Gastrocnemius medialis (tissue), 4 donors: ENCODE measurements around the gene AMH. TPM values are rescaled to one million over a fixed set of nuclear protein-coding genes. Genes with fewer than 3 reads are reported as not detected.

Source experiments
- ATAC-seq, 2 donors: fragments of 150-250 bp; one replicate each; pipeline ENCODE4 v1.9.1; 2016
- DNase-seq, 2 donors: peaks; one replicate each; pipeline ENCODE4 v3.0.0-alpha.2; 2019
- H3K27ac ChIP-seq, 4 donors: fragments of 200-600 bp; sonication (generic); 1 replicate in 1 of 4; 2 replicates in 3 of 4; pipeline ENCODE4 v1.5.1; 2016 to 2018; ENCODE audit warnings: mild to moderate bottlenecking in 2 of 4, moderate library complexity in 1 of 4
- H3K27me3 ChIP-seq, 3 donors: fragments of 200-600 bp; sonication (generic) in 2 of 3; 1 replicate in 1 of 3; 2 replicates in 2 of 3; pipeline versions ENCODE4 v1.5.1 to v1.6.0; 2016 to 2019; ENCODE audit warnings: mild to moderate bottlenecking in 1 of 3, moderate library complexity in 1 of 3
- H3K36me3 ChIP-seq, 2 donors: fragments of 200-600 bp; sonication (generic) in 1 of 2; one replicate each; pipeline ENCODE4 v1.5.1; 2017 to 2018
- H3K4me1 ChIP-seq, 2 donors: fragments of 200-600 bp; sonication (generic) in 1 of 2; one replicate each; pipeline ENCODE4 v1.5.1; 2016 to 2017; ENCODE audit warnings: mild to moderate bottlenecking in 2 of 2
- H3K4me3 ChIP-seq, 4 donors: fragments of 200-600 bp; sonication (generic) in 3 of 4; 1 replicate in 1 of 4; 2 replicates in 3 of 4; pipeline ENCODE4 v1.5.1; 2016 to 2019; ENCODE audit warnings: mild to moderate bottlenecking in 2 of 4
- H3K9me3 ChIP-seq, 3 donors: fragments of 200-600 bp; sonication (generic) in 2 of 3; 1 replicate in 1 of 3; 2 replicates in 2 of 3; pipeline ENCODE4 v1.5.1; 2016 to 2019
- POLR2A ChIP-seq, 2 donors: fragments of 450-650 bp; IDR thresholded peaks; one replicate each; pipeline ENCODE4 v1.6.1; 2017; ENCODE audit warnings: antibody characterized with exemption in 2 of 2, mild to moderate bottlenecking in 2 of 2, moderate library complexity in 2 of 2
- in situ Hi-C, 4 donors: fragments of 200-750 bp; cut with MboI; loops; one replicate each; pipeline versions ENCODE4 v1.15.0 to v1.8.0; 2017; ENCODE audit warnings: low sequenced_read_pairs in 4 of 4
- intact Hi-C: fragments of 100-400 bp; cut with DNase I; formaldehyde crosslinking; loops from one replicate; pipeline ENCODE4 v1.15.1; 2023; ENCODE audit warnings: low total_unique reads
- total RNA-seq, 4 donors: library from RNA; depleted of rRNA; stranded (reverse); fragments of >200 nt; gene quantifications; one replicate each; pipeline versions ENCODE4 v1.1.0 to v1.2.3, GENCODE V29; 2016
- TF ChIP-seq, protein P1 (sequence below), 5 experiments: fragments of 450-650 bp in 3 of 5; fragments of 200-600 bp in 2 of 5; sonication (generic) in 2 of 5; IDR thresholded peaks in 4 of 5; conservative IDR thresholded peaks in 1 of 5; 1 replicate in 4 of 5; 2 replicates in 1 of 5; pipeline ENCODE4 v1.5.1; 2016 to 2019; ENCODE audit warnings: antibody characterized with exemption in 5 of 5, mild to moderate bottlenecking in 3 of 5, moderate library complexity in 3 of 5

Gene AMH
- total RNA-seq, 4 donors from 2014 or later, result 0.80 to 3.9 (median 1.2) TPM

GRCh38 chr19:2282862-2283237, 33.7 kb downstream of the AMH start:
- intact Hi-C loops (no loop called here), in situ Hi-C loops (loop anchor here (25.0 kb wide), 1 partner anchor 104 kb away; no protein-coding TSS in a partner anchor)
- no peak for DNase-seq
- Histone ChIP-seq H3K9me3 (no peaks in the 10 kb centered on the region), H3K4me3 (peak overlapping the region in 2 of 4 donors; percentile 41 to 43), H3K27me3 (peaks cover 3 to 9% (median 4%) of the 10 kb centered on the region in 3 donors), H3K36me3 (no peaks in the 10 kb centered on the region), H3K27ac (no peak overlapping the region), H3K4me1 (peaks cover 0 to 12% of the 10 kb centered on the region in 2 donors)
- TF ChIP-seq POLR2A (IDR thresholded peaks at IDR 0.05), result no peak
- TF ChIP-seq, protein P1, sequence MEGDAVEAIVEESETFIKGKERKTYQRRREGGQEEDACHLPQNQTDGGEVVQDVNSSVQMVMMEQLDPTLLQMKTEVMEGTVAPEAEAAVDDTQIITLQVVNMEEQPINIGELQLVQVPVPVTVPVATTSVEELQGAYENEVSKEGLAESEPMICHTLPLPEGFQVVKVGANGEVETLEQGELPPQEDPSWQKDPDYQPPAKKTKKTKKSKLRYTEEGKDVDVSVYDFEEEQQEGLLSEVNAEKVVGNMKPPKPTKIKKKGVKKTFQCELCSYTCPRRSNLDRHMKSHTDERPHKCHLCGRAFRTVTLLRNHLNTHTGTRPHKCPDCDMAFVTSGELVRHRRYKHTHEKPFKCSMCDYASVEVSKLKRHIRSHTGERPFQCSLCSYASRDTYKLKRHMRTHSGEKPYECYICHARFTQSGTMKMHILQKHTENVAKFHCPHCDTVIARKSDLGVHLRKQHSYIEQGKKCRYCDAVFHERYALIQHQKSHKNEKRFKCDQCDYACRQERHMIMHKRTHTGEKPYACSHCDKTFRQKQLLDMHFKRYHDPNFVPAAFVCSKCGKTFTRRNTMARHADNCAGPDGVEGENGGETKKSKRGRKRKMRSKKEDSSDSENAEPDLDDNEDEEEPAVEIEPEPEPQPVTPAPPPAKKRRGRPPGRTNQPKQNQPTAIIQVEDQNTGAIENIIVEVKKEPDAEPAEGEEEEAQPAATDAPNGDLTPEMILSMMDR (IDR thresholded peaks at IDR 0.05 in 4 of 5, conservative IDR thresholded peaks at IDR 0.05 in 1 of 5), result no peak
- no peak for ATAC-seq

DNA sequence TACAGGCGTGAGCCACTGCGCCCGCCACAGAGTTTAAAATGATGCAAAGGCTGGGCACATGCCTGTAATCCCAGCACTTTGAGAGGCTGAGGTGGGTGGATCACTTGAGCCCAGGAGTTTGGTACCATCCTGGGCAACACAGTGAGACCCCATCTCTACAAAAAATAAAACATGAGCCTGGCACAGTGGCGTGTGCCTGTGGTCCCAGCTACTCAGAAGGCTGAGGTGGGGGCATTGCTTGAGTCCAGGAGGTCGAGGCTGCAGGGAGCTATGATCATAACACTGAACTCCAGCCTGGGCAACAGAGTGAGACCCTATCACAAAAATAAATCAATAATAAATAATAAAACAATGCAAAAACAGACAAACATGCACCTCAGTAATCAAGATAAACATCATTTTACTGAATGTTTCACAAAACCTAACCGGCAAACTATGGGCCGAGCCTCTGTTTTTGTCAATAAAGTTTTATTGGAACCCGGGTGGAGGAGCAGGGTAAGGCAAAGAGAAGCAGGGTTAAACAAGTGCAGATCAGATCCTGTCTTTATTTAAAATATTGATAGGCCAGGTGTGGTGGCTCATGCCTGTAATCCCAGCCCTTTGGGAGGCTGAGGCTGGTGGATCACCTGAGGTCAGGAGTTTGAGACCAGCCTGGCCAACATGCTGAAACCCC, 34.8 kb downstream of the AMH start:
- Histone ChIP-seq H3K27ac (no peak overlapping the region), H3K4me3 (no peak overlapping the region), H3K27me3 (peaks cover 5 to 17% (median 15%) of the 10 kb centered on the region in 3 donors), H3K36me3 (no peaks in the 10 kb centered on the region), H3K4me1 (peaks cover 0 to 12% of the 10 kb centered on the region in 2 donors), H3K9me3 (no peaks in the 10 kb centered on the region)
- in situ Hi-C loops, result loop anchor here (25.0 kb wide), 1 partner anchor 103 kb away; no protein-coding TSS in a partner anchor
- TF ChIP-seq, protein P1 (IDR thresholded peaks at IDR 0.05 in 4 of 5, conservative IDR thresholded peaks at IDR 0.05 in 1 of 5), result no peak
- no peak for TF ChIP-seq POLR2A (IDR thresholded peaks at IDR 0.05)
- intact Hi-C loops, result no loop called here
- DNase-seq (no peak), ATAC-seq (no peak)

- in situ Hi-C loops (loop anchor here (25.0 kb wide), 1 partner anchor 101 kb away; no protein-coding TSS in a partner anchor), intact Hi-C loops (no loop called here)
- TF ChIP-seq POLR2A (IDR thresholded peaks at IDR 0.05), result no peak
- TF ChIP-seq, protein P1 (IDR thresholded peaks at IDR 0.05 in 4 of 5, conservative IDR thresholded peaks at IDR 0.05 in 1 of 5), result no peak
- ATAC-seq (no peak), DNase-seq (no peak)
- Histone ChIP-seq H3K36me3 (no peaks in the 10 kb centered on the region), H3K4me1 (peaks cover 2 to 31% of the 10 kb centered on the region in 2 donors), H3K27ac (no peak overlapping the region), H3K9me3 (no peaks in the 10 kb centered on the region), H3K27me3 (peaks cover 31 to 43% (median 39%) of the 10 kb centered on the region in 3 donors), H3K4me3 (no peak overlapping the region)
These were observed 37.4 kb downstream of the AMH start for GRCh38 chr19:2286402-2287140.

DNA sequence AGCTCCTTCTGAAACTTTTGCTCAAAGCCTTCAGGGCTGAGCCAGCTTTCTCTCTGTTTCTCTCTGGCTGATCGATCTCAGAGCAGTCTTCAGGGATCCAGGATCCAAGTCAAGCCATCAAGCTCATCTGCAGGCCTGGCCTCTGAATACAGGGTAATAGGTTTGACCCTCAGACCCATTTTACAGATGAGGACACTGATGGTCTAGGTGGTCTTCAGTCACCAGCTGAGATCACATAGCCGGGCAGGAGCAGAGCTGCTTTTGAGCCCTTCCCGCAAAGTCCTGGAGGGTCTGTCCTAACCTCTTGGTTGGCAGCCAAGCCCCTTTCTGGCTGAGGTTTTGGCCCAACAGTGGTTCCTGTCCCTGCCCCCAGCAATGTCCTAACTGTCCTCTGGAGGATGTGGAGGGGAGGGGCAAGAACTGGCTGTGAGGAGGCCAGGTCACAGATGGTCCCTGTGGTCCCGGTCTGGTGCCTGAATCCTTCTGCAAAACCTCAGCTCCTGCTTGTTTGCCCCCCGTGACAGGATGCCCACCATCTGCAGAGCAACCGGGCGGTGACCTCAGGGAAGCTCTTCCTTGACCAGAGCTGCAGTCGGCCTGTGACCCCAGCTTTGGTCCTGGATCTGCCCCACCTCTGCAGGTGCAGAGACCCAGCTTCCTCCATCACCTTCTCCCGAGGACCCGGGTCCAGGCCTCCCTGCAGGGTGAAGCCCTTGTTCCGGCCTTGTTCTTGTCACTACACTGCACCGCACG, 38.6 kb downstream of the AMH start:
- no peaks in the 10 kb centered on the region for H3K36me3 ChIP-seq
- no peak overlapping the region for H3K27ac ChIP-seq
- no peak for ATAC-seq
- peaks cover 2 to 22% of the 10 kb centered on the region in 2 donors for H3K4me1 ChIP-seq
- no peak for DNase-seq
- peaks cover 43 to 55% (median 48%) of the 10 kb centered on the region in 3 donors for H3K27me3 ChIP-seq
- H3K9me3 ChIP-seq, result no peaks in the 10 kb centered on the region
- intact Hi-C loops (no loop called here), in situ Hi-C loops (loop anchor here (25.0 kb wide), 1 partner anchor 100 kb away; no protein-coding TSS in a partner anchor)
- no peak overlapping the region for H3K4me3 ChIP-seq
- no peak for TF ChIP-seq POLR2A (IDR thresholded peaks at IDR 0.05)
